ENCODE data around the gene ETV6.
A peak's percentile ranks its signal among the peaks of the same experiment; 100 is the strongest.

ETV6 gene

GRCh38 chr12:11869406-11869805, 219.9 kb downstream of the ETV6 start:
- CTCF ChIA-PET = no interaction called here

GRCh38 chr12:11870041-11870451, 220.6 kb downstream of the ETV6 start:
- ChIA-PET POLR2A (no interaction called here), CTCF (no interaction called here)
- no peak for DNase-seq (ENCODE audit: extremely low spot score)
- no peak for TF ChIP-seq CTCF (IDR thresholded peaks at IDR 0.05; ENCODE audit: control extremely low read depth, extremely low read depth, low read depth, missing control alignments)

More at GRCh38 chr12:11869406-11869805, 219.9 kb downstream of the ETV6 start:
- TF ChIP-seq CTCF (IDR thresholded peaks at IDR 0.05; ENCODE audit: control extremely low read depth, extremely low read depth, low read depth, missing control alignments) = no peak
- POLR2A ChIA-PET = interaction anchor here (0.6 kb wide), 1 partner anchor 14 kb away, joined by 3 read pairs; no protein-coding TSS in a partner anchor
- DNase-seq (ENCODE audit: extremely low spot score) = no peak

- DNase-seq (ENCODE audit: extremely low spot score) = no peak
- no peak for TF ChIP-seq CTCF (IDR thresholded peaks at IDR 0.05; ENCODE audit: control extremely low read depth, extremely low read depth, low read depth, missing control alignments)
- POLR2A ChIA-PET = no interaction called here
- CTCF ChIA-PET = interaction anchor here (1.7 kb wide), 1 partner anchor 10 kb away, joined by 5 read pairs; no protein-coding TSS in a partner anchor
Measured at GRCh38 chr12:11872055-11872454, 222.6 kb downstream of the ETV6 start.

GRCh38 chr12:11875414-11875935, 226.0 kb downstream of the ETV6 start:
- ChIA-PET POLR2A (no interaction called here), CTCF (interaction anchor here (1.0 to 2.2 kb wide), 2 partner anchors 13 to 19 kb away, joined by 4 to 6 read pairs; no protein-coding TSS in a partner anchor)
- TF ChIP-seq CTCF (IDR thresholded peaks at IDR 0.05; ENCODE audit: control extremely low read depth, extremely low read depth, low read depth, missing control alignments) = no peak
- DNase-seq (ENCODE audit: extremely low spot score) = peak; percentile 38

GRCh38 chr12:11876307-11876706, 226.8 kb downstream of the ETV6 start:
- POLR2A ChIA-PET = no interaction called here
- TF ChIP-seq CTCF (IDR thresholded peaks at IDR 0.05; ENCODE audit: control extremely low read depth, extremely low read depth, low read depth, missing control alignments) = no peak
- DNase-seq (ENCODE audit: extremely low spot score) = no peak
- CTCF ChIA-PET = interaction anchor here (1.0 to 2.2 kb wide), 3 partner anchors 13 to 26 kb away, joined by 3 to 6 read pairs (median 4); no protein-coding TSS in a partner anchor

GRCh38 chr12:11877102-11877826, 227.8 kb downstream of the ETV6 start:
- POLR2A ChIA-PET = no interaction called here
- TF ChIP-seq CTCF (IDR thresholded peaks at IDR 0.05; ENCODE audit: control extremely low read depth, extremely low read depth, low read depth, missing control alignments) = no peak
- CTCF ChIA-PET = interaction anchor here (1.4 kb wide), 1 partner anchor 25 kb away, joined by 3 read pairs; no protein-coding TSS in a partner anchor
- DNase-seq (ENCODE audit: extremely low spot score) = no peak

Measured in GM10248 (cell line).